Ishikawa (cell line): ENCODE measurements around the gene IL4.

Source experiments
- CREB1 ChIP-seq: IDR thresholded peaks from 2 replicates; pipeline ENCODE4 v1.6.1; 2012; ENCODE audit warnings: low read depth
- EGR1 ChIP-seq: IDR thresholded peaks from 2 replicates; pipeline ENCODE4 v1.6.1; 2012
- EP300 ChIP-seq: IDR thresholded peaks from 2 replicates; pipeline ENCODE4 v1.6.1; 2012; ENCODE audit warnings: borderline replicate concordance
- FOXM1 ChIP-seq: IDR thresholded peaks from 2 replicates; pipeline ENCODE4 v1.6.1; 2012; ENCODE audit warnings: low read depth, borderline replicate concordance
- MAX ChIP-seq: IDR thresholded peaks from 2 replicates; pipeline ENCODE4 v1.6.1; 2012
- NFIC ChIP-seq: IDR thresholded peaks from 2 replicates; pipeline ENCODE4 v1.6.1; 2012
- RAD21 ChIP-seq: IDR thresholded peaks from 2 replicates; pipeline ENCODE4 v1.6.1; 2012; ENCODE audit warnings: low read depth
- TAF1 ChIP-seq: IDR thresholded peaks from 2 replicates; pipeline ENCODE4 v1.6.1; 2012; ENCODE audit warnings: low read depth, mild to moderate bottlenecking
- TCF12 ChIP-seq: IDR thresholded peaks from 2 replicates; pipeline ENCODE4 v1.6.1; 2012; ENCODE audit warnings: low read depth
- TEAD4 ChIP-seq: IDR thresholded peaks from 2 replicates; pipeline ENCODE4 v1.6.1; 2012
- USF1 ChIP-seq: IDR thresholded peaks from 2 replicates; pipeline ENCODE4 v1.6.1; 2012
- YY1 ChIP-seq: IDR thresholded peaks from 2 replicates; pipeline ENCODE4 v1.6.1; 2012; ENCODE audit warnings: low read depth
- ZBTB7A ChIP-seq: IDR thresholded peaks from 2 replicates; pipeline ENCODE4 v1.6.1; 2012; ENCODE audit warnings: low read depth
- TF ChIP-seq, protein P1 (sequence below): IDR thresholded peaks from 2 replicates; pipeline ENCODE4 v1.6.1; 2012; ENCODE audit warnings: low read depth, mild to moderate bottlenecking

DNA sequence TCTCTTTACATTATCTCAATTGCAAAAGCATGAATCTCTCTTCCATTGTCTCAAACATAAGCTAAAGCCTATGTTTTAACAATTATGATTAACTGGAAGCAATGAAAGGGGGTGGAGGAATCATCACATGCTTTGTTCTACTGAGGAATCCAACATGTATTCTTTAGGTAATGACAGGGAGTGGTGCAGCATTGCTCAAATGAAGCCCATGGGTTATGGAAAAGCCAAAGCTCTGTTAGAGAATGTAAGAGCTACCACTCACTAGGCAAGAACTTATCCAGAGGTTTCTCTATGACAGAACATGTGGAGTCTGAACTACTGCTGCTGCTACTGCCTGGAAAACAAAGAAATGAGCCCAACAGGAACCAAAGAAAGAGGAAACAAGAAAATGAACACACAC is 34.9 kb downstream of the IL4 start:
- no peak for TF ChIP-seq FOXM1
- no peak for TF ChIP-seq RAD21
- TF ChIP-seq YY1, result no peak
- no peak for TF ChIP-seq NFIC
- no peak for TF ChIP-seq TEAD4
- no peak for TF ChIP-seq EP300
- TF ChIP-seq TAF1, result no peak
- TF ChIP-seq, protein P1, sequence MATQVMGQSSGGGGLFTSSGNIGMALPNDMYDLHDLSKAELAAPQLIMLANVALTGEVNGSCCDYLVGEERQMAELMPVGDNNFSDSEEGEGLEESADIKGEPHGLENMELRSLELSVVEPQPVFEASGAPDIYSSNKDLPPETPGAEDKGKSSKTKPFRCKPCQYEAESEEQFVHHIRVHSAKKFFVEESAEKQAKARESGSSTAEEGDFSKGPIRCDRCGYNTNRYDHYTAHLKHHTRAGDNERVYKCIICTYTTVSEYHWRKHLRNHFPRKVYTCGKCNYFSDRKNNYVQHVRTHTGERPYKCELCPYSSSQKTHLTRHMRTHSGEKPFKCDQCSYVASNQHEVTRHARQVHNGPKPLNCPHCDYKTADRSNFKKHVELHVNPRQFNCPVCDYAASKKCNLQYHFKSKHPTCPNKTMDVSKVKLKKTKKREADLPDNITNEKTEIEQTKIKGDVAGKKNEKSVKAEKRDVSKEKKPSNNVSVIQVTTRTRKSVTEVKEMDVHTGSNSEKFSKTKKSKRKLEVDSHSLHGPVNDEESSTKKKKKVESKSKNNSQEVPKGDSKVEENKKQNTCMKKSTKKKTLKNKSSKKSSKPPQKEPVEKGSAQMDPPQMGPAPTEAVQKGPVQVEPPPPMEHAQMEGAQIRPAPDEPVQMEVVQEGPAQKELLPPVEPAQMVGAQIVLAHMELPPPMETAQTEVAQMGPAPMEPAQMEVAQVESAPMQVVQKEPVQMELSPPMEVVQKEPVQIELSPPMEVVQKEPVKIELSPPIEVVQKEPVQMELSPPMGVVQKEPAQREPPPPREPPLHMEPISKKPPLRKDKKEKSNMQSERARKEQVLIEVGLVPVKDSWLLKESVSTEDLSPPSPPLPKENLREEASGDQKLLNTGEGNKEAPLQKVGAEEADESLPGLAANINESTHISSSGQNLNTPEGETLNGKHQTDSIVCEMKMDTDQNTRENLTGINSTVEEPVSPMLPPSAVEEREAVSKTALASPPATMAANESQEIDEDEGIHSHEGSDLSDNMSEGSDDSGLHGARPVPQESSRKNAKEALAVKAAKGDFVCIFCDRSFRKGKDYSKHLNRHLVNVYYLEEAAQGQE, result no peak
- TF ChIP-seq MAX, result no peak
- no peak for TF ChIP-seq EGR1
- TF ChIP-seq ZBTB7A, result no peak
- TF ChIP-seq TCF12, result no peak
- TF ChIP-seq USF1, result no peak
- TF ChIP-seq CREB1, result no peak
